ENCODE measurements around the gene CEP152.

Gene CEP152

GRCh38 chr15:48702569-48703236, 108.2 kb downstream of the CEP152 start:
- DNase-seq (ENCODE audit: low read depth in 3 of 3): no peak

GRCh38 chr15:48696627-48697312, 114.1 kb downstream of the CEP152 start:
- no peak for DNase-seq (ENCODE audit: low read depth in 3 of 3)

GRCh38 chr15:48695827-48696573, 114.9 kb downstream of the CEP152 start:
- no peak for DNase-seq (ENCODE audit: low read depth in 3 of 3)

GRCh38 chr15:48695088-48695826, 115.6 kb downstream of the CEP152 start:
- DNase-seq (ENCODE audit: low read depth in 3 of 3): no peak

GRCh38 chr15:48693484-48693883, 117.4 kb downstream of the CEP152 start:
- DNase-seq (ENCODE audit: low read depth in 3 of 3): no peak

- no peak for DNase-seq (ENCODE audit: low read depth in 3 of 3)
These were observed 122.4 kb downstream of the CEP152 start for GRCh38 chr15:48688493-48688892.
